IMR-90 (cell line): ENCODE results near the gene RIPK4. TPM values are rescaled to one million over a fixed set of nuclear protein-coding genes. Genes with fewer than 3 reads are reported as not detected.

ENCODE experiments used
- ATAC-seq: fragments of 200-7000 bp; cut with Tn5 transposase; 2 replicates; pipeline ENCODE4 v1.9.1; 2020; ENCODE audit warnings: low read depth, mild to moderate bottlenecking, moderate library complexity
- BruUV-seq: library from RNA; stranded (reverse); fragments of 400-500 nt; replicated peaks from 2 replicates; lab custom pipeline; 2021; lab: Mats Ljungman, UMichigan
- CTCF ChIA-PET: fragments of 300-600 bp; formaldehyde crosslinking; extraction: SDS; loops from one replicate; lab custom pipeline; 2021; ENCODE audit warnings: antibody characterized with exemption; lab: Yijun Ruan, JAX
- POLR2A ChIA-PET: fragments of 300-600 bp; sonication (Branson Sonifier 250); formaldehyde crosslinking; loops from one replicate; lab custom pipeline; 2022; ENCODE audit warnings: antibody characterized with exemption; ENCODE audit not compliant: unreplicated experiment; lab: Charles Lee
- DNase-seq: peaks from one replicate; pipeline ENCODE4 v3.0.0; 2013
- H2AFZ ChIP-seq: replicated peaks from 2 replicates; pipeline ENCODE3; 2013; ENCODE audit warnings: low read length, mild to moderate bottlenecking; ENCODE audit not compliant: poor library complexity
- H2AK5ac ChIP-seq: 2 replicates; pipeline ENCODE4 v1.6.1; 2013; ENCODE audit warnings: low read depth, low read length, inconsistent platforms
- H2AK9ac ChIP-seq: replicated peaks from 2 replicates; pipeline ENCODE3; 2013; ENCODE audit warnings: mild to moderate bottlenecking, low read depth, low read length, moderate library complexity; ENCODE audit not compliant: poor library complexity
- H2BK120ac ChIP-seq: 2 replicates; pipeline ENCODE4 v1.6.1; 2013; ENCODE audit warnings: low read depth, low read length, inconsistent platforms
- H2BK15ac ChIP-seq: 3 replicates; pipeline ENCODE4 v1.6.1; 2013; ENCODE audit warnings: low read depth, low read length, inconsistent platforms
- H2BK20ac ChIP-seq: 2 replicates; pipeline ENCODE4 v1.6.1; 2013; ENCODE audit warnings: low read depth, mild to moderate bottlenecking, inconsistent platforms, low read length, moderate library complexity
- H2BK5ac ChIP-seq: 2 replicates; pipeline ENCODE4 v1.6.1; 2013; ENCODE audit warnings: mild to moderate bottlenecking, low read depth, low read length, inconsistent platforms; ENCODE audit not compliant: poor library complexity, severe bottlenecking
- H3K14ac ChIP-seq: replicated peaks from 2 replicates; pipeline ENCODE4 v1.6.1; 2013; ENCODE audit warnings: low read depth, low read length, inconsistent platforms
- H3K18ac ChIP-seq: 2 replicates; pipeline ENCODE4 v1.6.1; 2013; ENCODE audit warnings: low read depth, low read length, control low read depth
- H3K23ac ChIP-seq: 2 replicates; pipeline ENCODE4 v1.6.1; 2013; ENCODE audit warnings: low read depth, low read length, inconsistent platforms
- H3K27ac ChIP-seq: 2 replicates; pipeline ENCODE4 v1.5.1; 2013; ENCODE audit warnings: mild to moderate bottlenecking, control low read depth, low read length; ENCODE audit not compliant: insufficient read depth
- H3K27me3 ChIP-seq: 2 replicates; pipeline ENCODE4 v1.6.1; 2013; ENCODE audit warnings: low read length; ENCODE audit not compliant: control insufficient read depth, insufficient read depth
- H3K36me3 ChIP-seq: 2 replicates; pipeline ENCODE4 v1.6.1; 2013; ENCODE audit warnings: low read length, mixed read lengths; ENCODE audit not compliant: control insufficient read depth, insufficient read depth
- H3K4ac ChIP-seq: 2 replicates; pipeline ENCODE4 v1.6.1; 2013; ENCODE audit warnings: low read depth, low read length, inconsistent platforms
- H3K4me1 ChIP-seq: 2 replicates; pipeline ENCODE4 v1.6.1; 2013; ENCODE audit warnings: low read length, mixed read lengths; ENCODE audit not compliant: control insufficient read depth, insufficient read depth
- H3K4me2 ChIP-seq: 2 replicates; pipeline ENCODE4 v1.6.1; 2013; ENCODE audit warnings: low read depth, mild to moderate bottlenecking, control low read depth, low read length, moderate library complexity
- H3K4me3 ChIP-seq: 2 replicates; pipeline ENCODE4 v1.5.1; 2013; ENCODE audit warnings: low read depth, mild to moderate bottlenecking, control low read depth, low read length, moderate library complexity; ENCODE audit not compliant: insufficient read depth
- H3K56ac ChIP-seq: 2 replicates; pipeline ENCODE4 v1.6.1; 2013; ENCODE audit warnings: low read length, inconsistent platforms; ENCODE audit not compliant: insufficient read depth; ENCODE audit errors: extremely low read depth
- H3K79me1 ChIP-seq, 2 experiments: 2 replicates each; pipeline ENCODE4 v1.6.1; 2013; ENCODE audit warnings: low read length in 2 of 2, inconsistent platforms in 1 of 2, low read depth in 1 of 2
- H3K9ac ChIP-seq: 2 replicates; pipeline ENCODE4 v1.6.1; 2013; ENCODE audit warnings: low read depth, low read length, control low read depth
- H3K9me1 ChIP-seq: 2 replicates; pipeline ENCODE4 v1.6.1; 2013; ENCODE audit warnings: low read length, inconsistent platforms; ENCODE audit not compliant: insufficient read depth
- H3K9me3 ChIP-seq: 2 replicates; pipeline ENCODE4 v1.6.1; 2013; ENCODE audit warnings: low read length; ENCODE audit not compliant: control insufficient read depth, insufficient read depth
- H4K20me1 ChIP-seq: 2 replicates; pipeline ENCODE4 v1.6.1; 2013; ENCODE audit warnings: low read length, inconsistent platforms; ENCODE audit not compliant: insufficient read depth
- H4K5ac ChIP-seq: 2 replicates; pipeline ENCODE4 v1.6.1; 2013; ENCODE audit warnings: mild to moderate bottlenecking, low read depth, low read length, control low read depth
- H4K8ac ChIP-seq, 2 experiments: 2 replicates each; pipeline ENCODE4 v1.6.1; 2013; ENCODE audit warnings: low read depth in 2 of 2, low read length in 2 of 2, control low read depth in 1 of 2, inconsistent platforms in 1 of 2
- H4K91ac ChIP-seq: 2 replicates; pipeline ENCODE4 v1.6.1; 2013; ENCODE audit warnings: low read depth, low read length, inconsistent platforms; ENCODE audit not compliant: insufficient read depth
- MAZ ChIP-seq: IDR thresholded peaks from 2 replicates; pipeline ENCODE4 v1.6.1; 2012; ENCODE audit warnings: low read depth, mild to moderate bottlenecking, low read length, improper control_type of control experiment, moderate library complexity, borderline replicate concordance
- MXI1 ChIP-seq: IDR thresholded peaks from 2 replicates; pipeline ENCODE4 v1.6.1; 2012; ENCODE audit warnings: low read depth, mild to moderate bottlenecking, low read length, moderate library complexity, borderline replicate concordance
- WGBS, 2 experiments: methylation state at CpG; one replicate each; pipeline versions ENCODE4 v1.1.5 to v1.1.7; 2013; ENCODE audit warnings: missing lambda C conversion rate in 2 of 2; ENCODE audit not compliant: insufficient read length in 1 of 2; ENCODE audit errors: extremely low coverage in 2 of 2; 5-methylcytosine and 5-hydroxymethylcytosine counted together
- dilution Hi-C: fragments of 300-500 bp; cut with HindIII; formaldehyde crosslinking; loops from one replicate; pipeline ENCODE4 v1.14.3; 2018; ENCODE audit warnings: low sequenced_read_pairs; ENCODE audit not compliant: unreplicated experiment
- in situ Hi-C: fragments of 300-500 bp; cut with MboI; formaldehyde crosslinking; loops from 3 replicates; pipeline ENCODE4 v1.14.3; 2019; ENCODE audit warnings: low sequenced_read_pairs, inconsistent platforms, mixed read lengths
- intact Hi-C: fragments of 100-400 bp; cut with micrococcal nuclease; formaldehyde crosslinking; loops from 2 replicates; pipeline ENCODE4 v1.10.0; 2022
- polyA plus RNA-seq, 3 experiments: library from polyadenylated mRNA; depleted of rRNA; stranded (reverse); fragments of >200 nt; gene quantifications; 2 replicates each; pipeline ENCODE4 v1.2.3, GENCODE V29; 2012; ENCODE audit warnings: low replicate concordance in 1 of 3
- total RNA-seq: library from RNA; depleted of rRNA; stranded (reverse); fragments of >200 nt; gene quantifications from 2 replicates; pipeline ENCODE4 v1.2.3, GENCODE V29; 2012

Gene RIPK4
- total and polyA plus RNA-seq, 2 of the 4 experiments (the other 2 are of a cell fraction): under 0.01 to 0.03 TPM

GRCh38 chr21:41745971-41746743 lies 20.7 kb downstream of the RIPK4 start:
- dilution Hi-C loops (no loop called here), intact Hi-C loops (no loop called here), in situ Hi-C loops (no loop called here)
- TF ChIP-seq MXI1 (no peak), MAZ (no peak)
- Histone ChIP-seq H3K36me3 (no peaks in the 10 kb centered on the region), H3K9me3 (no peaks in the 10 kb centered on the region), H2AFZ (no peak overlapping the region), H3K79me1 (no peaks in the 10 kb centered on the region), H3K4me2 (no peak overlapping the region), H3K56ac (no peak overlapping the region), H2BK15ac (no peak overlapping the region), H2BK20ac (no peak overlapping the region), H4K91ac (no peak overlapping the region), H3K4me3 (no peak overlapping the region), H2AK9ac (no peak overlapping the region), H4K8ac (no peak overlapping the region), H3K9me1 (no peaks in the 10 kb centered on the region; the same call in 1 of the 2 replicates), H3K23ac (no peak overlapping the region), H3K9ac (no peak overlapping the region), H3K27me3 (peaks cover 16% of the 10 kb centered on the region), H2AK5ac (no peak overlapping the region), H3K27ac (no peak overlapping the region), H3K4ac (no peak overlapping the region), H3K4me1 (no peaks in the 10 kb centered on the region; the same call in 1 of the 2 replicates), H2BK5ac (no peak overlapping the region), H3K14ac (no peak overlapping the region), H4K5ac (no peak overlapping the region), H2BK120ac (no peak overlapping the region), H3K18ac (no peak overlapping the region), H4K20me1 (no peaks in the 10 kb centered on the region)
- ATAC-seq: no peak
- 90% methylated on average over 21 of the region's 34 CpGs; no CpG with 5 or more reads in 1 of the 2 experiments for WGBS, 2 experiments
- ChIA-PET CTCF (no interaction called here), POLR2A (no interaction called here)
- no TSS peak for BruUV-seq
- no peak for DNase-seq
